DOHH2 (cell line): ENCODE data around the gene ATF6B.

Experiments
- EZH2phosphoT487 ChIP-seq: fragments of 200-600 bp; sonication (generic); IDR thresholded peaks from 2 replicates; pipeline ENCODE4 v1.6.1; 2017; ENCODE audit warnings: borderline replicate concordance, mild to moderate bottlenecking, antibody characterized with exemption, low read length, moderate library complexity, mixed read lengths
- TF ChIP-seq, protein P1 (sequence below): fragments of 200-600 bp; sonication (generic); IDR thresholded peaks from one replicate; pipeline ENCODE4 v1.5.1; 2014; ENCODE audit warnings: antibody characterized with exemption, mild to moderate bottlenecking, low read depth, low read length; ENCODE audit not compliant: poor library complexity, severe bottlenecking

DNA sequence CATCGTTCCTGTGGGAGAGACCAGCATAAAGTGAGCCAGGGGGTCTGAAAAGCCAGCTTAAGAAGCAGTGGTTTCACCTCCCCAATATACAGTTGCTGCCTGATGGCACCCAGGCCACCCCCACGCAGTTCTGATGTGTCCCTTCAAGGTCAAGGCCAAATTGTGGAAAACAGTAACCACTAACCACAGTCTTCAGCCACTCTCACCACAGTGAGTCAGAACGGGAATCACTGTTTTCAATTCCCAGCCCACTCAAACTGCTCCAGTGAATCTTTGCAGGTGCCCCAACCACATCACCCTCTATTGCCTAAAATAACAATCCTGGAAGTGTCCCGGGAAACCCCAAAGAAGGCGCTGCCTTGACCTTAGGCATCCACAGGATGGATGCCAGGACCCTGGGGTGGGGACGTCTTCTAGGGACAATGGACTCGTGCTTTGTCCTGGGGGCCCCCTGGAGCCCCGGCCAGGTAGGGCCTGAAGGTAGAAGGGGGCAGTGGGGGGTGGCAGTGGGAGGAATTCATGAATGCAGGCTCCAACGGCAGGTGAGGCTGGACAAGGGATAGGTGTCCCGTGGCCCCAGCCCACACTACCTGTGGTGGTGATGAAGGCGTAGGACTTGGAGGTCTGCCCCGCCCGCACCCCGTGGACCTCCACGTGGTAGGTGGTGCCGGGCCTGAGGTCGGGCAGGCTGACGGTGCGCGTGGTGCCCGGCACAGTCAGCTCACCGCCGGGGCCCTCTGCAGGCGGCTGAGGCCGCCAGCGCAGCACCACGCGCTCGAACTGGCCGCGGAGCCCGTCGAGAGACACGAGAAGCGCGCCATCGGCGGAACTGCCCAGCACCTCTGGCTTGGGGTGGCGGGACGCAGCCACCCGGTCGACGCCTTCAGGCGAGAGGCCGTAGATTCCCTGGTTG lies 41.1 kb downstream of the ATF6B start:
- TF ChIP-seq, protein P1, sequence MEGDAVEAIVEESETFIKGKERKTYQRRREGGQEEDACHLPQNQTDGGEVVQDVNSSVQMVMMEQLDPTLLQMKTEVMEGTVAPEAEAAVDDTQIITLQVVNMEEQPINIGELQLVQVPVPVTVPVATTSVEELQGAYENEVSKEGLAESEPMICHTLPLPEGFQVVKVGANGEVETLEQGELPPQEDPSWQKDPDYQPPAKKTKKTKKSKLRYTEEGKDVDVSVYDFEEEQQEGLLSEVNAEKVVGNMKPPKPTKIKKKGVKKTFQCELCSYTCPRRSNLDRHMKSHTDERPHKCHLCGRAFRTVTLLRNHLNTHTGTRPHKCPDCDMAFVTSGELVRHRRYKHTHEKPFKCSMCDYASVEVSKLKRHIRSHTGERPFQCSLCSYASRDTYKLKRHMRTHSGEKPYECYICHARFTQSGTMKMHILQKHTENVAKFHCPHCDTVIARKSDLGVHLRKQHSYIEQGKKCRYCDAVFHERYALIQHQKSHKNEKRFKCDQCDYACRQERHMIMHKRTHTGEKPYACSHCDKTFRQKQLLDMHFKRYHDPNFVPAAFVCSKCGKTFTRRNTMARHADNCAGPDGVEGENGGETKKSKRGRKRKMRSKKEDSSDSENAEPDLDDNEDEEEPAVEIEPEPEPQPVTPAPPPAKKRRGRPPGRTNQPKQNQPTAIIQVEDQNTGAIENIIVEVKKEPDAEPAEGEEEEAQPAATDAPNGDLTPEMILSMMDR: no peak
- no peak for TF ChIP-seq EZH2phosphoT487
